ENCODE data around the gene CD19.
"Not testable (repeated sequence)": the region's sequence is repeated elsewhere in the genome, so short reads cannot be mapped to it uniquely, and the experiment has no call there.

Gene CD19

GRCh38 chr16:28931801-28932225 is at the start of gene CD19:
CD19 (plus strand) TSS chr16:28931971; CDS start chr16:28932001, 30 bp downstream.
- DNase-seq = no peak

DNA sequence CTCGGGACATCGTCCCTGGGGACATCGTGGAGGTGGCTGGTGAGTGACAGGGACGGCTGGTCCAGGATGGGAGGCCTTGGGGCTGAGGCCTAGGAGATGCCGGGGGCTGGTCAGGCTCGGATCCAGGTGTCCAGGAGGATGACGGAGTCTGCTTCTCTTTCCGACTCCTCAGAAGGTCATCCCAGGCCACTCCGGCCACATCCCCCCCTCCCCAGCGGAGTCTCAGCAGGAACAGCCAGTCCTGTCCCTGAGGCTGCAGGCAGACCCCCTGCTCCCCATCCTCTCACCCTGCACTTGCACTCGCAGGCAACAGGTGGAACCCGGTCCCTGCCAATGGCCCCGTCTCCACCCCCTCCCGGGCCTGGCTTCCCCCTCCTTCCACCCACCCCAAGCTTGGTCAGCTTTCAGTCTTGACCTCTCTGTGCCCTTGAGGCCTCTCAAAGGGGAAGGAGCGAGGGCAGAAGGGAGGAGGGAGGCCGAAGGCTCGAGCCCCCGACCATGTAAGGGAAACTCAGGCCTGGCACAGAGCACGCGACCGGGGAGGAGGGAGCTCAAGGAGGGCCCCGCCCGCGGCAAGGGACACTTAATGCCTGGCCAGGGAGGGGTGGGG is 49.1 kb upstream of the CD19 start:
- no peak for DNase-seq

- DNase-seq = no peak
Measured at GRCh38 chr16:28883221-28883996, 48.4 kb upstream of the CD19 start.

DNA sequence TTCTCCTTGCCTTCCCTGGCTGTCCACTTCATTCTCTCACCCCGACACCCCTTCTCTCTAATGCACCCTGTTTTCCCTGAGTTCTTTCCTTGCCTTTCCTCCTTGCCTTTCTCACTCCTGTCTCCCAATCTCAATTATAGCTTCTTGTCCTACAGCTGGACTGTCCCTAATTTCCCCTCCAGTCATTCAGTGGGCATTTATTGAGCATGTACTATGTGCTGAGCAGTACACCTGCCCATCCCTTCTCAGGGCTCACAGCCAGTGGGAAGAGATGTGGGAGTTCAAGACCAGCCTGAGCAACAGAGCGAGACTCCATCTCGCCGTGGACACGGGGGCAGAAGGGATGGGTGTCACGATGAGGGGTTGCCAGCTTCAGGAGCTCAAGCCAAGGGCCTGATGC is 47.7 kb upstream of the CD19 start:
- no peak for DNase-seq

DNA sequence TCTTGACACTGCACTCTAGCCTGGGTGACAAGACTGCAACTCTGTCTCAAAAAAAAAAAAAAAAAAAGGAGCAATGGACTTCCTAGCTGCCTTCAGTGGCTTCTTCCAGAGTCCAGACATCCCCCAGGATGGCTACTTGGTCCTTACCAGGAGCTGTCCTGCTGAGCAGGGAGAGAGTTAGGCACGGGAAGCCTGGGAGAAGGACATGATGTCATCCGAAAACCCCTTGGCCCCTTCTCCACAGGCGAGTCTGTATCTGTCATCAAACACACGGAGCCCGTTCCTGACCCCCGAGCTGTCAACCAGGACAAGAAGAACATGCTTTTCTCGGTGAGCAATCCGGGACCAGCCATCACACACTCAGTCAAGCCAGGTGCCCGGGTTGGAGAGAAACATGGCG is 44.8 kb upstream of the CD19 start:
- no peak for DNase-seq

- not testable (repeated sequence) for DNase-seq
Measured at GRCh38 chr16:28890355-28890754, 41.4 kb upstream of the CD19 start.

DNA sequence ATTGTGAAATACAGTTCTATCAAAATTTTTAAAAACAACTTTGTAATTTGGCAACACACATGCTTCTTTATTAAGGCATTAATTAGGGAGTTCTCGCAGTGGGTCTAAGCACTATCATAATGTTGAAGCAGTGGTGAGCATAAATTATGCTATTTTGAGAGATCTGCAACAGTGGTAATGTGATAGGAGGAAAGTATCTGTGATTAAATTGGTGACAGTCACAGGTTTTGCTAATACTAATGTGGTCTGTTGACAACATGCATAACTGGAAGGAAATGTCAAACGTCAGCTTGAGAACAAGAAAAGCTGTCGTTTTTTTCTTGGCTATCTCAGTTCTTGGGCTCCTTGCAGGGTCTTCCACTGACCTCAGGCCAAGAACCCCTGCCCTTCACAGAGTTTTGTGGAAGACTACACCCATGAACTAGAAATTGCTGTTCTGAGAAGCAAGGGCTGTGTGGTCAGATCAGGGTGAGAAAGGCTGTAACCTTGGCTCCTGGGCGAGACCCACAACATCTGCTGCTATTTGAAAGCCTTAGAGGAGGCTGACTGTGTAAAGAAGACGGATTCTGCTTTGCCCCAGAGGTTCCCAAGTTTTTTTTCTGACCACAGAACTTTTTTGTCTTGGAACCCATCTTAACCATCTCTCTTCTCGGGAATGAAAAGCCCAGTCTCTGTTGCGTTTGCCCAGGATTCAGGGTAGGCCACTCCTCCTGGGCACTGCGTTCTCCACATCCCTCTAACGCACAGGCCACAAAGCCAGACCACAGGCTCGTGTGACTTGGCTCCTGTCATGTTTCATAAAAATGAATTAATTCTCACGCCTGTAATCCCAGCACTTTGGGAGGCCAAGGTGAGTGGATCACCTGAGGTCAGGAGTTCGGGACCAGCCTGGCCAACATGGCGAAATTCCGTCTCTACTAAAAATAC is 39.5 kb upstream of the CD19 start:
- no peak for DNase-seq

DNA sequence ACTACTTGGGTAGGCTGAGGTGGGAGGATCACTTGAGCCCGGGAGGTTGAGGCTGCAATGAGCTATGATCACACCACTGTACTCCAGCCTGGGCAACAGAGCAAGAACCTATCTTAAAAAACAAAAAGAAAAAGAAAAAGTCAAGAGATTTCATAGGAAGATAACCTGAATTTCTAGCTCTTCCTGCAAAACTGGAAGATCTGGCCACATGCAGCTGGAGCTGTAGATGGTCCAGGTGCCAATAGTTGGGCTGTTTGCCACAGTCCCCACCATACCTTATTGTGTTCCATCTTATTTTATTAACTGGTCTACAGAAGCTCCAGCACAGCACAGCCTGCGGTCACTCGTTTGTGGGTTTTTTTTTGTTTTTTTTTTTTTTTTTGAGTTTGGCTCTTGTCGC is 38.5 kb upstream of the CD19 start:
- DNase-seq = no peak

DNA sequence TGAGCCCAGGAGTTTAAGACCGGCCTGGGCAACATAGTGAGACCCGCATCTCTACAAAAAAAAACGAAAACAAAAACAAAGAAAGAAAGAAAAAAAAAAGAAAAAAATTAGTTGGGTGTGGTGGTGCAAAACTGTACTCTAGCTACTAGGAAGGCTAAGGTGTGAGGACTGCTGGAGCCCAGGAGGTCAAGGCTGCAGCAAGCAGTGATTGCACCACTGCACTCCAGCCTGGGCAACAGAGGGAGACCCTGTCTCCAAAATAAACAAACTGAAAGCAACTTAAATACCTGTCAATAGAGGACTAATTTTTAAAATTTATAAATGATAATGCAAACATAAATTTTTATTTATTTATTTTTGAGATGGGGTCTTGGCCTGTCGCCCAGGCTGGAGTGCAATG is 36.2 kb upstream of the CD19 start:
- no peak for DNase-seq

GRCh38 chr16:28897826-28898225 is 33.9 kb upstream of the CD19 start:
- DNase-seq = no peak

DNA sequence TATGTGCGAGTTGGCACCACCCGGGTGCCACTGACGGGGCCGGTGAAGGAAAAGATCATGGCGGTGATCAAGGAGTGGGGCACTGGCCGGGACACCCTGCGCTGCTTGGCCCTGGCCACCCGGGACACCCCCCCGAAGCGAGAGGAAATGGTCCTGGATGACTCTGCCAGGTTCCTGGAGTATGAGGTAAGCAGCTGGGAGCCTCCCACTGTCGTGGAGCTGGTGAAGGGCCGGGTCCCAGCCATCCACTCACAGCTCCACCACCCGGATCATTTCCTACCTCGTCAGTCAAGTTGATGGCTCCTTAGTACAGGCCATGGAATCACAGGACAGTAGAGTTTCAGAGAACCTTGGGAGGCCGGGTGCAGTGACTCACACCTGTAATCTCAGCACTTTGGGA is 33.5 kb upstream of the CD19 start:
- no peak for DNase-seq

DNA sequence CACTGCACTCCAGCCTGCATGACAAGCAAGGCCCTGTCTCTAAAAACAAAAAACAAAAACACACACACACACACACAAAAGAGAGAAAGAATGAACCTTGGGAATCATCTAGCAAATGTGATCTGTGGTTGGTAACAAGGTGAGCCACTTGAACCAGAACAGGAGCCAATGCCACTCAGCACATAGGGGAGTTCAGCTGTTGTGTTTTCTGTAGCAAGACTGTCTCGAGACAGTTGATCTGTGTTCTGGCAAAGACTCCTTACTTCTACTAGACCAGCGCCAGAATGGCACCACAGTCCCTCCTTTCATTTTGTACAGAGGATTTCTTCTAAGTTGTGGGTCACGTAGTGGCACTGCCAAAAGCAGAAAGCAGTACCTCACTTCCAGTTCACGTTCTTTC is 32.8 kb upstream of the CD19 start:
- DNase-seq = no peak

GRCh38 chr16:28899882-28900590 is 31.7 kb upstream of the CD19 start:
- no peak for DNase-seq

GRCh38 chr16:28900601-28901000 is 31.2 kb upstream of the CD19 start:
- DNase-seq = no peak

DNA sequence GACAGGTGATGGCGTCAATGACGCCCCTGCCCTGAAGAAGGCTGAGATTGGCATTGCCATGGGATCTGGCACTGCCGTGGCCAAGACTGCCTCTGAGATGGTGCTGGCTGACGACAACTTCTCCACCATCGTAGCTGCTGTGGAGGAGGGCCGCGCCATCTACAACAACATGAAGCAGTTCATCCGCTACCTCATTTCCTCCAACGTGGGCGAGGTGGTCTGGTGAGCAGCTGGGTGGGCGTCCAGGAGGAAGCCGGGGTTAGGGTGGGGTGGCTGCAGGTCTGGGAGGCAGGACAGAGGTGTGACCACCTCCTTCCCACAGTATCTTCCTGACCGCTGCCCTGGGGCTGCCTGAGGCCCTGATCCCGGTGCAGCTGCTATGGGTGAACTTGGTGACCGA is 29.9 kb upstream of the CD19 start:
- DNase-seq = no peak

DNA sequence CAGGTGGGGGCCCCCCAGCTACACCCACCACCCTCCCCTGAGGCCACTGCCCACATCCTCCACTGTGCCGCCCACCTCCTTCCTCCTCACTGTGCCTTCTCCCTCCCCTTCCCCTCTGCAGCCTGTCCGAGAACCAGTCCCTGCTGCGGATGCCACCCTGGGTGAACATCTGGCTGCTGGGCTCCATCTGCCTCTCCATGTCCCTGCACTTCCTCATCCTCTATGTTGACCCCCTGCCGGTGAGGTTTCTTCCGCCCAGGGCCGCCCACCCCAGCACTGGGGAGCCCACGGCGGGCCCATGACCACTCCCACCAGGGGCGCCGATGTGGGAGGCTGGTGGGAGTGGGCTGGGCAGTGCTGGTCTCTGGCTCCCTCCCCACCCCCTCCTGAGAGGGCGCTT is 28.9 kb upstream of the CD19 start:
- DNase-seq = no peak

GRCh38 chr16:28903344-28904042 is 28.3 kb upstream of the CD19 start:
- DNase-seq = no peak

- no peak for DNase-seq
Measured at GRCh38 chr16:28904363-28904762, 27.4 kb upstream of the CD19 start.

DNA sequence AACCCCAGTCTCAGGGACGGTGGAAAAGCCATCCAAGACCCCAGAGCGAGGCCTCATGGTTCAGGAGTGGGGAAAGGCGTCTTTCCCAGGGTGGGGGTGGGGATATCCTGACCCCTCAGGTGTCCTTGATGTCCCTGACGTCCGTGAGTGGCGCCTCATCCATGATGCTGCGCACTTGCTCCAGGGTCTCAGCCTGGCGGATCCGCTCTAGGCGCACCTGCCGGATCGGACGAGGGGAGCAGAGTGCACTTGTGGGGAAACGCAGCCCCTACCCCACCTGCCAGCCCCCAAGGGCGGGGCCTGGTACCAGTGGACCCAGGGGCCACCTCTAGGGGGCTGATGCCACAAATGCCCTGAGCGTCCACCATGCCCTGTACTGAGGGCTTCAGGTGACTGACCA is 26.9 kb upstream of the CD19 start:
- DNase-seq = no peak

GRCh38 chr16:28905229-28905754 is 26.5 kb upstream of the CD19 start:
- DNase-seq = no peak

DNA sequence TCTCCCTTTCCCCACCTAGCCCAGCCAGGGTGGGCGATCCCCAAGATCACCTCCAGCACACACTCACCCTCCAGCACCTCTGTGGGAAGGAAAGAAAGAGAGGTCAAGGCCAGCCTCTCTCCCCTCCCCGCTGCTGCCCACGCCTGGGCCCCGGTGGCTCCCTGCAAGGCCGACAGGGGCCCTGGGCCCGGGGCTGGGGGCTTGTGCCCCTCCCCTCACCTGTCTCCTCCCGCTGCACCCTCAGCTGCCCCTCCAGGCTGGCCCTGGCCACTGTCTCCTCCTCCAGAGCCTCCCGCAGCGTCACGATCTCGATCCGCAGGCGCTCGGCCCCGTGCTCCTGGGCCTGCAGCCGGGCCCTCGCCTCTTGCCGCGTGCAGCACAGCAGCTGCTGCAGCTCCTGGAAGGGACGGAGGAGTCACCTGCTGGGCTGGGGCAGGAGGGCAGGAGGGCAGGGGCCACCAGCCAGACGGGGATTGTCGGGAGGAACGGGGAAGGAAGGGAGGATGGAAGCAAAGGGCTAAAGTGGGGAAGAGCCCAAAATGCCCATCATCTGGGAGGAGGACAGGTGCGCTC is 25.9 kb upstream of the CD19 start:
- DNase-seq = no peak

Data from activated T-cell treated with anti-CD3 and anti-CD28 coated beads, Interleukin-2, amount 50 U/mL, for 1 hour (primary cell).